Esophagus squamous epithelium (tissue), 5 donors: ENCODE measurements around the gene WT1. TPM values are rescaled to one million over a fixed set of nuclear protein-coding genes. Genes with fewer than 3 reads are reported as not detected.
A peak's percentile ranks its signal among the peaks of the same experiment; 100 is the strongest.

Experiments
- DNase-seq: peaks from one replicate; lab custom pipeline; 2025; lab: John Stamatoyannopoulos, UW
- H3K27ac ChIP-seq, 4 donors: fragments of 200-600 bp; sonication (generic); one replicate each; pipeline ENCODE4 v1.5.1; 2016 to 2019; ENCODE audit warnings: mild to moderate bottlenecking in 1 of 4
- H3K27me3 ChIP-seq, 4 donors: fragments of 200-600 bp; sonication (generic); 1 replicate in 3 of 4; 2 replicates in 1 of 4; pipeline versions ENCODE4 v1.5.1 to v1.6.0; 2017 to 2021; ENCODE audit warnings: antibody characterized with exemption in 1 of 4
- H3K36me3 ChIP-seq, 3 donors: fragments of 200-600 bp; sonication (generic); one replicate each; pipeline ENCODE4 v1.5.1; 2016 to 2019
- H3K4me1 ChIP-seq, 3 donors: fragments of 200-600 bp; sonication (generic); one replicate each; pipeline ENCODE4 v1.5.1; 2017 to 2019
- H3K4me3 ChIP-seq, 4 donors: fragments of 200-600 bp; sonication (generic); 1 replicate in 3 of 4; 2 replicates in 1 of 4; pipeline ENCODE4 v1.5.1; 2016 to 2019; ENCODE audit warnings: mild to moderate bottlenecking in 2 of 4, moderate library complexity in 1 of 4
- H3K9me3 ChIP-seq, 3 donors: fragments of 200-600 bp; sonication (generic); one replicate each; pipeline ENCODE4 v1.5.1; 2016 to 2019
- POLR2A ChIP-seq, 4 donors: fragments of 450-650 bp; IDR thresholded peaks; one replicate each; pipeline ENCODE4 v1.6.1; 2017; ENCODE audit warnings: antibody characterized with exemption in 4 of 4, mild to moderate bottlenecking in 4 of 4, moderate library complexity in 3 of 4
- WGBS, 2 donors: methylation state at CpG; one replicate each; pipeline ENCODE4 v1.1.5; 2018; 5-methylcytosine and 5-hydroxymethylcytosine counted together
- intact Hi-C: fragments of 100-400 bp; cut with DNase I; formaldehyde crosslinking; loops from one replicate; pipeline ENCODE4 v1.15.0; 2022
- total RNA-seq, 4 donors: library from RNA; depleted of rRNA; stranded (reverse); fragments of >200 nt; gene quantifications; one replicate each; pipeline ENCODE4 v1.1.0, GENCODE V29; 2016
- TF ChIP-seq, protein P1 (sequence below), 6 experiments: fragments of 450-650 bp in 4 of 6; fragments of 200-600 bp in 2 of 6; sonication (generic) in 2 of 6; IDR thresholded peaks; one replicate each; pipeline ENCODE4 v1.5.1; 2016 to 2019; ENCODE audit warnings: antibody characterized with exemption in 6 of 6, mild to moderate bottlenecking in 4 of 6, moderate library complexity in 4 of 6
- donor health status: DM: yes; HTN: yes; CAD: no.

The WT1 gene
- total RNA-seq, 4 donors from 2014 or later = not detected

DNA sequence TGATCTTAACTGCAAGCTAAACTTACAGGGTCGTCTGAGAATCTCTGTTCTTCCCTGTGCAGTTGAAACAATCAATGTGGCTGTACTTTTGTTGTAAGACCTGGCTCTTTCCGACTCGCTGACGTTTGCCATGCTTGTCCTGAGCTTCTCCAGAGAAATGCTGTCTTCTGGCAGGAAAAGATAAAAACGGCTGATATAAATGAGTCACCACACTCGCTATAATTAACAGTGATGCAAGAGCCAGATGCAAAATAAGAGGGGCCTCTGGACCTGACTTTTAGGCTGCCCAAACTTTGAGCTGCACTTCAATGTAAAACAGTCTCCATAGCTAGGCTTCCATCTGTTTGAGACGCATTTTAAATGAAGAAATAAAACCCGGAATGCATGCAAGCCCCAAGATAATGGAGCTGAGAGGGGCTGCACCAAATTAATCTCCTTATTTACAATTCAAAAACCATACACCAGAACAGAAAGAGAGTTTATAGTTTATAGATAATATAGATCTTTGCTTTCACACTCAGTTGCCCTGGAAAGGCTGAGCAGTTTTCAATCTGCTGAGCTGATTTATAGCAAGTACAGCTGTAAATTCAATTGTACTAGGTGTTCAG is 48.5 kb downstream of the WT1 start:
- H3K36me3 ChIP-seq = no peaks in the 10 kb centered on the region
- TF ChIP-seq POLR2A (IDR thresholded peaks at IDR 0.05) = no peak
- TF ChIP-seq, protein P1, sequence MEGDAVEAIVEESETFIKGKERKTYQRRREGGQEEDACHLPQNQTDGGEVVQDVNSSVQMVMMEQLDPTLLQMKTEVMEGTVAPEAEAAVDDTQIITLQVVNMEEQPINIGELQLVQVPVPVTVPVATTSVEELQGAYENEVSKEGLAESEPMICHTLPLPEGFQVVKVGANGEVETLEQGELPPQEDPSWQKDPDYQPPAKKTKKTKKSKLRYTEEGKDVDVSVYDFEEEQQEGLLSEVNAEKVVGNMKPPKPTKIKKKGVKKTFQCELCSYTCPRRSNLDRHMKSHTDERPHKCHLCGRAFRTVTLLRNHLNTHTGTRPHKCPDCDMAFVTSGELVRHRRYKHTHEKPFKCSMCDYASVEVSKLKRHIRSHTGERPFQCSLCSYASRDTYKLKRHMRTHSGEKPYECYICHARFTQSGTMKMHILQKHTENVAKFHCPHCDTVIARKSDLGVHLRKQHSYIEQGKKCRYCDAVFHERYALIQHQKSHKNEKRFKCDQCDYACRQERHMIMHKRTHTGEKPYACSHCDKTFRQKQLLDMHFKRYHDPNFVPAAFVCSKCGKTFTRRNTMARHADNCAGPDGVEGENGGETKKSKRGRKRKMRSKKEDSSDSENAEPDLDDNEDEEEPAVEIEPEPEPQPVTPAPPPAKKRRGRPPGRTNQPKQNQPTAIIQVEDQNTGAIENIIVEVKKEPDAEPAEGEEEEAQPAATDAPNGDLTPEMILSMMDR (IDR thresholded peaks at IDR 0.05) = no peak
- DNase-seq = no peak
- H3K9me3 ChIP-seq = no peaks in the 10 kb centered on the region
- intact Hi-C loops = no loop called here
- WGBS, 2 donors = 25 to 30% methylated on average over 8 of the region's 8 CpGs
- no peaks in the 10 kb centered on the region for H3K4me1 ChIP-seq
- no peak overlapping the region for H3K4me3 ChIP-seq
- H3K27me3 ChIP-seq = peaks cover 0 to 20% (median 0%) of the 10 kb centered on the region in 4 donors
- H3K27ac ChIP-seq = no peak overlapping the region

DNA sequence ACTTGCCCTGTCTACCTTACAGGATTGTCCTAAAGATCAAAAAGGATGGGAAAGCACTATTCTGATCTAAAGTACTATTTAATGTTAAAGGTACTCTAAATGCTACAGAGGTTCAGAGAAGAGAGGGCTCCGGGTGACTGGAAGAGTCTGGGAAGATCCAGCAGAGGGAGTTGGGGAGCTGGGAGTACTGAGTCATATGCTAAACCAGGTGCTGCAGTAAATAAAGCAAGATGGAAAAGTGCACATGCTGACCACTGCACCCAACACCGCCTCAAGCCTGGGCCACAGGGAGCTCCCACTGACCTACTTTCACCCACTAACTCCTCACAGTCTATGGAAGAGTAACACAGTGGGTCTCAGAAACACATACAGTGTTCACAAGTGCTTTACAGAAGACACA is 49.3 kb downstream of the WT1 start:
- no peaks in the 10 kb centered on the region for H3K36me3 ChIP-seq
- H3K4me3 ChIP-seq = no peak overlapping the region
- 17 to 29% methylated on average over 2 of the region's 2 CpGs for WGBS, 2 donors
- no peak for TF ChIP-seq POLR2A (IDR thresholded peaks at IDR 0.05)
- TF ChIP-seq, protein P1 (IDR thresholded peaks at IDR 0.05) = peak in 1 of 6 experiments; percentile 38
- peaks cover 0 to 29% (median 0%) of the 10 kb centered on the region in 4 donors for H3K27me3 ChIP-seq
- intact Hi-C loops = no loop called here
- no peaks in the 10 kb centered on the region for H3K4me1 ChIP-seq
- H3K27ac ChIP-seq = no peak overlapping the region
- DNase-seq = no peak
- no peaks in the 10 kb centered on the region for H3K9me3 ChIP-seq

DNA sequence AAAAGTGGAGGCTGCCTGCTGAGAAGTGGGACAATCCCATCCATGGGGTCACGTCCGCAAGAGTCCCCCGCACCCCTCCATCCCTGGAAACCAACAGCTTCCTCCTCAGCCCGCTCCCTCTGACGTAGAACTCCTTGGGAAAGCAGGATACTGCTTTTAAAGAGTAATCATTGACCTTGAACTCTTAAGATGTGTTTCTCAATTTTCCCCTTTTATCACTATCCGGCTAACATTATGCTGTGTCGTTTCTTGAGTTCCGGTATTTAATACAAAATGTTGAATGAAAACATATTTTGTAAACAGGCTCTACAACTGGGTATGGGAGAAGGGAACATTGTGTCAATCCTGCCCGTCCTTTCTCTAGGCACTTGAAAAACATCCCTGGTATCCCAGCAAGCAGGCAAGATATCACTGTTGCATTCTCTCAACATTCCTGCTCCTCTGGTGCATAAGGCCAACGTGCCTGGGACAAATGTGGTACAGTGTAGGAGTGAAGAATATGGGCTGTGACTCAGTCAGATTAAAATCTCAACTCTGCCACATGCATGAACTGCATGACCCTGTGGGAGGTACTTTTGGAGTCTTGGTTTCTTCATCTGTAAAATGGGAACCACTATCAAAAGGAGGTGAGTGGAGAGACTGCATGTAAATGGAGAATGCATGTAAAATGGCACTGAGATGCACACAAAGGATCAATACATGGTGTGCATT is 52.8 kb downstream of the WT1 start:
- Histone ChIP-seq H3K9me3 (no peaks in the 10 kb centered on the region), H3K4me1 (no peaks in the 10 kb centered on the region), H3K27ac (no peak overlapping the region), H3K27me3 (peaks cover 0 to 35% (median 0%) of the 10 kb centered on the region in 4 donors), H3K36me3 (no peaks in the 10 kb centered on the region), H3K4me3 (no peak overlapping the region)
- TF ChIP-seq, protein P1 (IDR thresholded peaks at IDR 0.05) = no peak
- no peak for TF ChIP-seq POLR2A (IDR thresholded peaks at IDR 0.05)
- DNase-seq = no peak
- WGBS, 2 donors = 63 to 79% methylated on average over 10 of the region's 10 CpGs
- intact Hi-C loops = no loop called here

- Histone ChIP-seq H3K4me1 (no peaks in the 10 kb centered on the region), H3K36me3 (no peaks in the 10 kb centered on the region), H3K9me3 (no peaks in the 10 kb centered on the region), H3K4me3 (no peak overlapping the region), H3K27ac (no peak overlapping the region), H3K27me3 (peaks cover 0 to 35% (median 0%) of the 10 kb centered on the region in 4 donors)
- intact Hi-C loops = no loop called here
- WGBS, 2 donors = no CpG with 5 or more reads among the region's 9 CpGs
- DNase-seq = no peak
- no peak for TF ChIP-seq POLR2A (IDR thresholded peaks at IDR 0.05)
- TF ChIP-seq, protein P1 (IDR thresholded peaks at IDR 0.05) = no peak
Observed at GRCh38 chr11:32381179-32381578, 54.2 kb downstream of the WT1 start.

- WGBS, 2 donors = 50 to 72% methylated on average over 7 to 9 of the region's 10 CpGs
- TF ChIP-seq, protein P1 (IDR thresholded peaks at IDR 0.05) = no peak
- TF ChIP-seq POLR2A (IDR thresholded peaks at IDR 0.05) = no peak
Observed at GRCh38 chr11:32379719-32380118, 55.6 kb downstream of the WT1 start.

More at GRCh38 chr11:32379719-32380118, 55.6 kb downstream of the WT1 start:
- intact Hi-C loops = no loop called here
- peaks cover 0 to 32% (median 0%) of the 10 kb centered on the region in 4 donors for H3K27me3 ChIP-seq
- DNase-seq = no peak
- H3K36me3 ChIP-seq = no peaks in the 10 kb centered on the region
- H3K4me3 ChIP-seq = no peak overlapping the region
- H3K9me3 ChIP-seq = no peaks in the 10 kb centered on the region
- no peaks in the 10 kb centered on the region for H3K4me1 ChIP-seq
- no peak overlapping the region for H3K27ac ChIP-seq
